22Rv1 (cell line): ENCODE results near the gene IRGC.

Experiments
- ZFX ChIP-seq: fragments of 450-650 bp; IDR thresholded peaks from 2 replicates; pipeline ENCODE4 v1.6.1; 2017; ENCODE audit warnings: antibody characterized with exemption, borderline replicate concordance
- TF ChIP-seq, protein P1 (sequence below): fragments of 450-650 bp; IDR thresholded peaks from 2 replicates; pipeline ENCODE4 v1.5.1; 2017; ENCODE audit warnings: mild to moderate bottlenecking

DNA sequence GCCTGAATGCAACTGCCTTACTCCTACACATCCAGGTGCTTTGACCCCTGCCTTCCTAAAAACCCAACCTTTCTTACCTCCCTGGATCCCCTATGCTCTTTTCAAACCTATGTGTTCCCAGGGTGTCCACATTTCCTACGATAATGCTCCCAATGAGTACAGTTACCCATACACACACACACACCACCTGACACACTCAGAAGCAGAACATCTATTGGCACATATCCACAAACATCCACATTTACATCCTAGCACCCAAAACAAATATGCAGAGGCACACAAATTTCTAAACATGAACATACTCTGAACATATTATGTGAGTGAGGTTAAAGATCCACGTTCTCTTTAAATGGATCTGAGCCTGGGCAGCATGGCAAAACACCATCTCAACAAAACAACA lies 23.5 kb upstream of the IRGC start:
- TF ChIP-seq, protein P1, sequence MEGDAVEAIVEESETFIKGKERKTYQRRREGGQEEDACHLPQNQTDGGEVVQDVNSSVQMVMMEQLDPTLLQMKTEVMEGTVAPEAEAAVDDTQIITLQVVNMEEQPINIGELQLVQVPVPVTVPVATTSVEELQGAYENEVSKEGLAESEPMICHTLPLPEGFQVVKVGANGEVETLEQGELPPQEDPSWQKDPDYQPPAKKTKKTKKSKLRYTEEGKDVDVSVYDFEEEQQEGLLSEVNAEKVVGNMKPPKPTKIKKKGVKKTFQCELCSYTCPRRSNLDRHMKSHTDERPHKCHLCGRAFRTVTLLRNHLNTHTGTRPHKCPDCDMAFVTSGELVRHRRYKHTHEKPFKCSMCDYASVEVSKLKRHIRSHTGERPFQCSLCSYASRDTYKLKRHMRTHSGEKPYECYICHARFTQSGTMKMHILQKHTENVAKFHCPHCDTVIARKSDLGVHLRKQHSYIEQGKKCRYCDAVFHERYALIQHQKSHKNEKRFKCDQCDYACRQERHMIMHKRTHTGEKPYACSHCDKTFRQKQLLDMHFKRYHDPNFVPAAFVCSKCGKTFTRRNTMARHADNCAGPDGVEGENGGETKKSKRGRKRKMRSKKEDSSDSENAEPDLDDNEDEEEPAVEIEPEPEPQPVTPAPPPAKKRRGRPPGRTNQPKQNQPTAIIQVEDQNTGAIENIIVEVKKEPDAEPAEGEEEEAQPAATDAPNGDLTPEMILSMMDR = no peak
- TF ChIP-seq ZFX = no peak
